Panc1 (cell line): ENCODE results near the gene COTL1. TPM values are rescaled to one million over a fixed set of nuclear protein-coding genes. Genes with fewer than 3 reads are reported as not detected.

Source experiments
- ATAC-seq: fragments of 200-7000 bp; cut with Tn5 transposase; 2 replicates; pipeline ENCODE4 v1.9.1; 2020; ENCODE audit warnings: mild to moderate bottlenecking, moderate library complexity
- BruUV-seq: library from RNA; stranded (reverse); fragments of 400-500 nt; replicated peaks from 2 replicates; lab custom pipeline; 2021; lab: Mats Ljungman, UMichigan
- CTCF ChIA-PET: fragments of 300-600 bp; sonication (Branson Sonifier 250); formaldehyde crosslinking; loops from one replicate; lab custom pipeline; 2022; ENCODE audit warnings: antibody characterized with exemption; lab: Charles Lee
- POLR2A ChIA-PET: fragments of 300-600 bp; sonication (Branson Sonifier 250); formaldehyde crosslinking; loops from one replicate; lab custom pipeline; 2022; ENCODE audit warnings: antibody characterized with exemption; lab: Charles Lee
- DNase-seq: peaks from one replicate; pipeline ENCODE4 v3.0.0-alpha.2; 2010; ENCODE audit warnings: low read depth, low spot score
- H3K27ac ChIP-seq: 2 replicates; pipeline ENCODE4 v1.5.1; 2011; ENCODE audit warnings: mild to moderate bottlenecking, low read length, inconsistent platforms
- H3K27me3 ChIP-seq: fragments of 200-500 bp; sonication (Bioruptor generic); 2 replicates; pipeline ENCODE4 v1.6.0; 2014; ENCODE audit warnings: low read length, inconsistent platforms; ENCODE audit not compliant: control insufficient read depth, insufficient read depth
- H3K36me3 ChIP-seq: fragments of 200-500 bp; sonication (Bioruptor generic); 2 replicates; pipeline ENCODE4 v1.5.1; 2014; ENCODE audit warnings: inconsistent platforms, mild to moderate bottlenecking, low read length, moderate library complexity; ENCODE audit not compliant: control insufficient read depth, insufficient read depth
- H3K4me1 ChIP-seq: 2 replicates; pipeline ENCODE4 v1.5.1; 2011; ENCODE audit warnings: inconsistent platforms, mild to moderate bottlenecking, low read length, moderate library complexity; ENCODE audit not compliant: control insufficient read depth, insufficient read depth
- H3K4me3 ChIP-seq, 2 experiments: 2 replicates each; pipeline ENCODE4 v1.5.1; 2011 to 2012; ENCODE audit warnings: low read depth in 2 of 2, low read length in 2 of 2, mild to moderate bottlenecking in 2 of 2, inconsistent platforms in 1 of 2, moderate library complexity in 1 of 2
- H3K9me3 ChIP-seq: fragments of 200-500 bp; sonication (Bioruptor generic); 2 replicates; pipeline ENCODE4 v1.5.1; 2014; ENCODE audit warnings: low read depth, mild to moderate bottlenecking, inconsistent platforms, low read length, moderate library complexity; ENCODE audit not compliant: control insufficient read depth, insufficient read depth
- POLR2AphosphoS5 ChIP-seq: IDR thresholded peaks from 2 replicates; pipeline ENCODE4 v1.6.1; 2012; ENCODE audit warnings: mild to moderate bottlenecking, low read depth, low read length, moderate library complexity
- SIN3A ChIP-seq: IDR thresholded peaks from 2 replicates; pipeline ENCODE4 v1.6.1; 2012; ENCODE audit warnings: low read depth, mild to moderate bottlenecking, low read length, moderate library complexity, borderline replicate concordance; ENCODE audit not compliant: insufficient read depth
- TCF7L2 ChIP-seq: IDR thresholded peaks from 2 replicates; pipeline ENCODE4 v1.6.1; 2011; ENCODE audit warnings: mild to moderate bottlenecking, low read depth, low read length, inconsistent platforms
- in situ Hi-C: cut with HindIII; loops from 2 replicates; pipeline ENCODE4 v1.10.0; 2016; ENCODE audit warnings: low sequenced_read_pairs, low pct_unique_long_range_greater_than_20kb
- intact Hi-C: fragments of 100-400 bp; cut with micrococcal nuclease; formaldehyde crosslinking; loops from one replicate; pipeline ENCODE4 v1.10.0; 2022; ENCODE audit not compliant: unreplicated experiment
- total RNA-seq: library from RNA; stranded (reverse); gene quantifications from one replicate; pipeline ENCODE4 v1.2.1, GENCODE V29; 2021; ENCODE audit not compliant: unreplicated experiment
- TF ChIP-seq, protein P1 (sequence below): fragments of 450-650 bp; IDR thresholded peaks from 2 replicates; pipeline ENCODE4 v1.5.1; 2017; ENCODE audit warnings: mild to moderate bottlenecking
- TF ChIP-seq, protein P2 (sequence below), 2 experiments: IDR thresholded peaks; 2 replicates each; pipeline ENCODE4 v1.6.1; 2011 to 2012; ENCODE audit warnings: low read depth in 2 of 2, control low read depth in 1 of 2, low read length in 1 of 2, mild to moderate bottlenecking in 1 of 2, moderate library complexity in 1 of 2; ENCODE audit not compliant: insufficient read depth in 1 of 2

The COTL1 gene
- total RNA-seq, 1 experiment from 2014 or later: 302 TPM

DNA sequence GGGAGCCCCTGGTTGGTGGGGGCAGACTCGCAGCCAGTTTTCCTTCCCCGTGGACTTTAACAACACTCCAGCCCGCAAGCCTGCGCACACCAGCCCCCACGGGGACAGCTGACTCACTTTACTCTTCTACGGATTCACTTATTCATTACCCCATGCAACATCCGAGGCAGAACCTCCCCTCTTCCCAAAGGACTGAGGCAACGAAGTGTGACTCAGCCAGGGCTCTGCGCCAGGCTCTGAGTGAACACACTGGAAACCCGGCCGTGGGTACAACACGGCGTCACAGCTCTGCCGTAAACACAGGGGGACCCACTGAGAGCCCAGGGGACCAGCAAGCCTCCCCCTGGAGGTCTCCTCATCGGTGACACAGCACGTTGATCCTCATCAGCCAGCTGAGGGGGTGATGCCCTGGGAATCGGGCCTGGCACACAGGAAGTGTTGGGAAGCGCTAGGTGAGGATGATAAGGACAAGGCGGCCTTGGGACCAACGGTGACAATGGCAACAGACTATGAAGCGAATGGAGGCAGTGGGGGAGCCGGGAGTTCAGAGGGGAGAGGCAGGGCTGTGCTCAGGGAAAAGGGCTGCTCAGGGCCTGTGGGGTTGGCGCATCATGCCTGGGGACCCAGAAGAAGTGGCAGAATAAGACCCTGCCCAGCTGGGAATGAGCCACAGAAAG lies 14.6 kb downstream of the COTL1 start:
- intact Hi-C loops: no loop called here
- ATAC-seq (peak; percentile 72), DNase-seq (peak; percentile 82)
- BruUV-seq: no TSS peak
- Histone ChIP-seq H3K27ac (peak overlapping the region; percentile 79), H3K27me3 (no peaks in the 10 kb centered on the region), H3K4me1 (peaks cover 57% of the 10 kb centered on the region), H3K4me3 (peak overlapping the region in 1 of 2 experiments; percentile 23; a peak in 2 of 4 replicates), H3K9me3 (no peaks in the 10 kb centered on the region), H3K36me3 (no peaks in the 10 kb centered on the region)
- CTCF ChIA-PET: no interaction called here
- POLR2A ChIA-PET: no interaction called here
- TF ChIP-seq POLR2AphosphoS5 (no peak), SIN3A (no peak), TCF7L2 (no peak)
- TF ChIP-seq, protein P1, sequence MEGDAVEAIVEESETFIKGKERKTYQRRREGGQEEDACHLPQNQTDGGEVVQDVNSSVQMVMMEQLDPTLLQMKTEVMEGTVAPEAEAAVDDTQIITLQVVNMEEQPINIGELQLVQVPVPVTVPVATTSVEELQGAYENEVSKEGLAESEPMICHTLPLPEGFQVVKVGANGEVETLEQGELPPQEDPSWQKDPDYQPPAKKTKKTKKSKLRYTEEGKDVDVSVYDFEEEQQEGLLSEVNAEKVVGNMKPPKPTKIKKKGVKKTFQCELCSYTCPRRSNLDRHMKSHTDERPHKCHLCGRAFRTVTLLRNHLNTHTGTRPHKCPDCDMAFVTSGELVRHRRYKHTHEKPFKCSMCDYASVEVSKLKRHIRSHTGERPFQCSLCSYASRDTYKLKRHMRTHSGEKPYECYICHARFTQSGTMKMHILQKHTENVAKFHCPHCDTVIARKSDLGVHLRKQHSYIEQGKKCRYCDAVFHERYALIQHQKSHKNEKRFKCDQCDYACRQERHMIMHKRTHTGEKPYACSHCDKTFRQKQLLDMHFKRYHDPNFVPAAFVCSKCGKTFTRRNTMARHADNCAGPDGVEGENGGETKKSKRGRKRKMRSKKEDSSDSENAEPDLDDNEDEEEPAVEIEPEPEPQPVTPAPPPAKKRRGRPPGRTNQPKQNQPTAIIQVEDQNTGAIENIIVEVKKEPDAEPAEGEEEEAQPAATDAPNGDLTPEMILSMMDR: no peak
- TF ChIP-seq, protein P2, sequence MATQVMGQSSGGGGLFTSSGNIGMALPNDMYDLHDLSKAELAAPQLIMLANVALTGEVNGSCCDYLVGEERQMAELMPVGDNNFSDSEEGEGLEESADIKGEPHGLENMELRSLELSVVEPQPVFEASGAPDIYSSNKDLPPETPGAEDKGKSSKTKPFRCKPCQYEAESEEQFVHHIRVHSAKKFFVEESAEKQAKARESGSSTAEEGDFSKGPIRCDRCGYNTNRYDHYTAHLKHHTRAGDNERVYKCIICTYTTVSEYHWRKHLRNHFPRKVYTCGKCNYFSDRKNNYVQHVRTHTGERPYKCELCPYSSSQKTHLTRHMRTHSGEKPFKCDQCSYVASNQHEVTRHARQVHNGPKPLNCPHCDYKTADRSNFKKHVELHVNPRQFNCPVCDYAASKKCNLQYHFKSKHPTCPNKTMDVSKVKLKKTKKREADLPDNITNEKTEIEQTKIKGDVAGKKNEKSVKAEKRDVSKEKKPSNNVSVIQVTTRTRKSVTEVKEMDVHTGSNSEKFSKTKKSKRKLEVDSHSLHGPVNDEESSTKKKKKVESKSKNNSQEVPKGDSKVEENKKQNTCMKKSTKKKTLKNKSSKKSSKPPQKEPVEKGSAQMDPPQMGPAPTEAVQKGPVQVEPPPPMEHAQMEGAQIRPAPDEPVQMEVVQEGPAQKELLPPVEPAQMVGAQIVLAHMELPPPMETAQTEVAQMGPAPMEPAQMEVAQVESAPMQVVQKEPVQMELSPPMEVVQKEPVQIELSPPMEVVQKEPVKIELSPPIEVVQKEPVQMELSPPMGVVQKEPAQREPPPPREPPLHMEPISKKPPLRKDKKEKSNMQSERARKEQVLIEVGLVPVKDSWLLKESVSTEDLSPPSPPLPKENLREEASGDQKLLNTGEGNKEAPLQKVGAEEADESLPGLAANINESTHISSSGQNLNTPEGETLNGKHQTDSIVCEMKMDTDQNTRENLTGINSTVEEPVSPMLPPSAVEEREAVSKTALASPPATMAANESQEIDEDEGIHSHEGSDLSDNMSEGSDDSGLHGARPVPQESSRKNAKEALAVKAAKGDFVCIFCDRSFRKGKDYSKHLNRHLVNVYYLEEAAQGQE (IDR thresholded peaks at IDR 0.05; ENCODE audit: insufficient read depth in 1 of 2, low read depth in 2 of 2, low read length in 1 of 2): no peak
- in situ Hi-C loops: no loop called here

DNA sequence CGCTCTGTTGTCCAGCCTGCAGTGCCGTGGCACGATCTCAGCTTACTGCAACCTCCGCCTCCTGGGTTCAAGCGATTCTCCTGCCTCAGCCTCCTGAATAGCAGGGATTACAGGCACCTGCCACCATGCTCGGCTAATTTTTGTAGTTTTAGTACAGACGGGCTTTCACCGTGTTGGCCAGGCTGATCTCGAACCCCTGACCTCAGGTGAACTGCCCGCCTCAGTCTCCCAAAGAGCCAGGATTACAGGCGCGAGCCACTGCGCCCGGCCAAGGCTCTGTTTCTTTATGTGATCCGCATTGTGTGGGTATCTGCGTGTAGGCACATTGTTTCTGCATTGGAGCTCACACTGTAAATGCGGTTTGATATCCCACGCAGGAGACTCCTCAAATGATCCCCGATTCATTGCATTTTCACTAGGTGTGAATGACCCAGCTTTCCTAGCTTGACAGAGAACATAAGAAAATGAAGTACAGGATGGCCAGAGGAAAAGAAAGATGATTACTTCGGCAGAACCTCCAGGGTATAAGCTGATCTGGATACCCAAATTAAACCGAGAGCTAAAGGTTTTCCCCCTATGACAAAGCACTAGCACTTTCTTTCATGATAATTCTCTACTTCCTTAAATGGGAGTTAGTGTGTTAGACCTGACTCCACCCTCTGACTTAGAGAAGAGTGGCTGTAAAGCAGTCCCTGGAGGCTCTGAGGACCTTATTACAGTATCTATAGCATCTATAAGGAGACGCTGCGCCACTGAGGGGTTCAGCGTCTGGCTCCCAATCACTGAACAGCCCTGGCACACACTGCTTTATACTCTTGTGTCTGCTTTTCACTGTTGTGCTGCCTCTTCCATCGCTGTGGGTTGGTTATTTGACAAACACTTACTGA lies 17.3 kb downstream of the COTL1 start:
- no peak overlapping the region for H3K4me3 ChIP-seq

More for the DNA sequence above, 17.3 kb downstream of the COTL1 start:
- CTCF ChIA-PET: interaction anchor here (0.7 to 0.9 kb wide), 2 partner anchors 21 to 24 kb away, joined by 3 to 7 read pairs; no protein-coding TSS in a partner anchor
- H3K9me3 ChIP-seq: no peaks in the 10 kb centered on the region
- peak overlapping the region; percentile 68 for H3K27ac ChIP-seq
- no peaks in the 10 kb centered on the region for H3K27me3 ChIP-seq
- no peak for TF ChIP-seq SIN3A
- TF ChIP-seq, protein P2 (IDR thresholded peaks at IDR 0.05; ENCODE audit: insufficient read depth in 1 of 2, low read depth in 2 of 2, low read length in 1 of 2): no peak
- no peak for TF ChIP-seq POLR2AphosphoS5
- TF ChIP-seq, protein P1: no peak
- no peak for TF ChIP-seq TCF7L2
- peak; percentile 8; the same call in 1 of the 2 replicates for ATAC-seq
- TSS peak; percentile 51 for BruUV-seq
- H3K36me3 ChIP-seq: no peaks in the 10 kb centered on the region
- no peak for DNase-seq
- intact Hi-C loops (no loop called here), in situ Hi-C loops (no loop called here)
- POLR2A ChIA-PET: interaction anchor here (0.6 to 0.7 kb wide), 2 partner anchors 62 to 123 kb away, joined by 5 to 8 read pairs; no protein-coding TSS in a partner anchor
- peaks cover 55% of the 10 kb centered on the region for H3K4me1 ChIP-seq
